Lung (tissue), 13 donors: ENCODE results near the gene SSTR3. TPM values are rescaled to one million over a fixed set of nuclear protein-coding genes. Genes with fewer than 3 reads are reported as not detected.

Source experiments
- ATAC-seq: fragments of 200-7000 bp; cut with Tn5 transposase; one replicate; pipeline ENCODE4 v1.9.1; 2020; ENCODE audit warnings: moderate number of reproducible peaks; ENCODE audit not compliant: insufficient read depth, low FRiP score
- DNase-seq, 3 donors: peaks; one replicate each; pipeline ENCODE4 v3.0.0-alpha.2; 2013 to 2017
- H3K27ac ChIP-seq, 2 donors: one replicate each; pipeline ENCODE4 v1.5.1; 2013; ENCODE audit warnings: mild to moderate bottlenecking in 2 of 2, moderate library complexity in 2 of 2, control low read depth in 1 of 2, inconsistent platforms in 1 of 2, low read depth in 1 of 2, low read length in 1 of 2
- H3K27me3 ChIP-seq, 3 donors: one replicate each; pipeline ENCODE4 v1.5.1; 2013; ENCODE audit warnings: low read length in 2 of 3; ENCODE audit not compliant: control insufficient read depth in 3 of 3, insufficient read depth in 3 of 3
- H3K36me3 ChIP-seq, 4 donors: one replicate each; pipeline ENCODE4 v1.5.1; 2013; ENCODE audit warnings: low read length in 4 of 4, mild to moderate bottlenecking in 1 of 4, moderate library complexity in 1 of 4; ENCODE audit not compliant: control insufficient read depth in 4 of 4, insufficient read depth in 4 of 4
- H3K4me1 ChIP-seq, 5 donors: one replicate each; pipeline ENCODE4 v1.5.1; 2013; ENCODE audit warnings: low read length in 5 of 5, mild to moderate bottlenecking in 2 of 5, moderate library complexity in 1 of 5; ENCODE audit not compliant: control insufficient read depth in 5 of 5, insufficient read depth in 5 of 5
- H3K4me3 ChIP-seq: one replicate; pipeline ENCODE4 v1.5.1; 2013; ENCODE audit warnings: mild to moderate bottlenecking, control low read depth, moderate library complexity
- H3K9ac ChIP-seq, 2 donors: one replicate each; pipeline ENCODE4 v1.5.1; 2013; ENCODE audit warnings: low read length in 2 of 2, control low read depth in 1 of 2; ENCODE audit not compliant: insufficient read depth in 1 of 2
- H3K9me3 ChIP-seq, 4 donors: one replicate each; pipeline ENCODE4 v1.5.1; 2013; ENCODE audit warnings: low read length in 3 of 4, mild to moderate bottlenecking in 1 of 4, moderate library complexity in 1 of 4; ENCODE audit not compliant: control insufficient read depth in 4 of 4, insufficient read depth in 3 of 4
- CTCF ChIP-seq: IDR thresholded peaks from 2 replicates; pipeline ENCODE4 v1.5.1; 2012; ENCODE audit warnings: mild to moderate bottlenecking; ENCODE audit errors: control extremely low read depth, extremely low read depth
- WGBS, 2 donors: extraction: QIAGEN DNeasy Blood & Tissue Kit; methylation state at CpG; one replicate each; pipeline ENCODE4 v1.1.7; 2013; 5-methylcytosine and 5-hydroxymethylcytosine counted together
- polyA plus RNA-seq, 2 donors: library from polyadenylated mRNA; stranded (reverse); fragments of 200-250 nt; gene quantifications; one replicate each; pipeline ENCODE4 v1.2.1, GENCODE V29; 2013
- small RNA-seq: library from RNA; depleted of rRNA; stranded (forward); fragments of <200 nt; gene quantifications from one replicate; pipeline ENCODE3, GENCODE V24; 2014; ENCODE audit warnings: low replicate concordance
- total RNA-seq, 2 donors: library from RNA; depleted of rRNA in 1 of 2; stranded (reverse); fragments of >200 nt in 1 of 2; gene quantifications; one replicate each; pipeline ENCODE4 v1.2.1, GENCODE V29; 2014 to 2021
- donor health status: control.
- donor health status: control.
- donor health status: Bipolar disorder and iron deficiency.
- donor health status: healthy.
- donor health status: DM: yes; HTN: yes; CAD: no.

SSTR3 gene
- total and polyA plus RNA-seq, 4 donors = 0.04 to 0.87 (median 0.10) TPM

DNA sequence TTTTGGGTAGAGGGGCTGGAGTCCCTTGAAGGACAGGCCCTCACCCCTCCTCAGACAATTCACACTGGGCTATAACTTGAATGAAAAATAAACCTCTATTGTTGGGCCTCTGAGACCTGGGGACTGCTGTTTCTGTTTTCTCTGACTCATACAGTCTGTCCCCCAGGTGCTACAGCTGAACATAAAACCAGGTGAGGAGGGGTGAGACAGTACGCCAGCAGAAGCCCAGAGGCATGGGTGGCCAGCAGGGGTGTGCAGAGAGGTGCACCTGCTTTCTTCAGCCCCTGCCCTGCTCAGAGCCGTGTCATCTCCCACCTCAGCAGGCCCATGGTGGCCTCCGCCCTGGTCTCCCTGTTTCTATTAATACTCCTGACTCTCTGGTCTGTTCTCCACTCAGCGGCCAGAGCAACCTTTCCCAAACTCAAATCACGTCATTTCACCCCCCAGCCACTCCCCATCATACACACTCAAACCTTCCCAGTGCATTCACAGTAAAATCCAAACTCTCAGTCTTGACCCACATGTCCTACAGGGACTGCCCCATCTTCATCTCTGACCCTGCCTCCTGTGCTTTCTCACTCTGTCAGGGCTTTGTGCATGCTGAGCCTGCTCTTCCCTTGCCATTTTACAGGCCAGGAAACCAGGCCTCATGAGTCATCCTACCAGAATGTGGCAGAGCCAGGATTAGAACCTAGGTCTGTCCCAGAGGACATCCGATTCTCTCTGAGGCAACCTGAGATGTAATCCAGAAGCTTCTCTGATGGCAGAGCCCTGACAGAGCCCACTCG is 57.2 kb downstream of the SSTR3 start:
- DNase-seq (no peak), ATAC-seq (no peak)
- no peaks in the 10 kb centered on the region for H3K4me1 ChIP-seq
- H3K27me3 ChIP-seq = peaks cover 0 to 2% (median 0%) of the 10 kb centered on the region in 3 donors
- no peaks in the 10 kb centered on the region for H3K36me3 ChIP-seq
- 76 to 95% methylated on average over 7 of the region's 7 CpGs for WGBS, 2 donors
- no peak overlapping the region for H3K27ac ChIP-seq
- no peak overlapping the region for H3K4me3 ChIP-seq
- H3K9me3 ChIP-seq = no peaks in the 10 kb centered on the region
- no peak for TF ChIP-seq CTCF
- H3K9ac ChIP-seq = no peak overlapping the region

Small RNA genes within 50 kb of the gene (small RNA-seq; reads per million reads assigned to genes)
- gene Z82188.1 = not detected

Other genes starting within 250 kb of the SSTR3 start
- gene TST, start 193.0 kb downstream of the SSTR3 start, total RNA-seq = 10 to 100 TPM; 30.2 to 63.7 TPM
- 100 to 1,000 TPM in 1 of 2 donors, 10 to 100 TPM in 1; 49.8 to 107 TPM for gene TST, start 193.0 kb downstream of the SSTR3 start, polyA plus RNA-seq
- 10 to 100 TPM; 59.2 to 72.6 TPM for gene MPST, start 192.7 kb downstream of the SSTR3 start, total RNA-seq
- gene MPST, start 192.7 kb downstream of the SSTR3 start, polyA plus RNA-seq = 100 to 1,000 TPM in 1 of 2 donors, 10 to 100 TPM in 1; 70.7 to 247 TPM
- 10 to 100 TPM in 1 of 2 donors, 1 to 10 TPM in 1; 9.7 to 26.0 TPM for gene KCTD17, start 160.7 kb downstream of the SSTR3 start, total RNA-seq
- 10 to 100 TPM; 15.1 to 21.6 TPM for gene KCTD17, start 160.7 kb downstream of the SSTR3 start, polyA plus RNA-seq
- under 1 TPM; 0.09 to 0.57 TPM for gene TMPRSS6, start 102.8 kb downstream of the SSTR3 start, total RNA-seq
- 1 to 10 TPM in 1 of 2 donors, under 1 TPM in 1; 0.81 to 1.0 TPM for gene TMPRSS6, start 102.8 kb downstream of the SSTR3 start, polyA plus RNA-seq
- gene IL2RB, start 62.6 kb downstream of the SSTR3 start, total RNA-seq = 1 to 10 TPM; 3.8 to 5.9 TPM
- 1 to 10 TPM; 1.0 to 4.1 TPM for gene IL2RB, start 62.6 kb downstream of the SSTR3 start, polyA plus RNA-seq
- 10 to 100 TPM in 1 of 2 donors, 1 to 10 TPM in 1; 4.4 to 14.0 TPM for gene C1QTNF6, start 24.2 kb downstream of the SSTR3 start, total RNA-seq
- gene C1QTNF6, start 24.2 kb downstream of the SSTR3 start, polyA plus RNA-seq = 1 to 10 TPM; 3.8 to 4.3 TPM
- gene RAC2, start 31.8 kb upstream of the SSTR3 start, total RNA-seq = 10 to 100 TPM; 16.7 to 81.6 TPM
- gene RAC2, start 31.8 kb upstream of the SSTR3 start, polyA plus RNA-seq = 100 to 1,000 TPM in 1 of 2 donors, 10 to 100 TPM in 1; 28.9 to 217 TPM
- gene CYTH4, start 70.0 kb upstream of the SSTR3 start, total RNA-seq = 10 to 100 TPM; 25.9 to 44.0 TPM
- 10 to 100 TPM; 10.5 to 84.2 TPM for gene CYTH4, start 70.0 kb upstream of the SSTR3 start, polyA plus RNA-seq
- gene ELFN2, start 215.0 kb upstream of the SSTR3 start, total RNA-seq = 1 to 10 TPM; 1.5 to 6.8 TPM
- gene ELFN2, start 215.0 kb upstream of the SSTR3 start, polyA plus RNA-seq = 1 to 10 TPM in 1 of 2 donors, under 1 TPM in 1; 0.62 to 1.6 TPM